Thymus (tissue), 11 donors: ENCODE results near the gene TCF7. TPM values are rescaled to one million over a fixed set of nuclear protein-coding genes. Genes with fewer than 3 reads are reported as not detected.

Source experiments
- DNase-seq, 9 donors: peaks; one replicate each; pipeline ENCODE4 v3.0.0-alpha.2; 2013; ENCODE audit warnings: low spot score in 9 of 9, low read depth in 6 of 9, missing footprints in 1 of 9
- H3K27ac ChIP-seq, 2 donors: one replicate each; pipeline ENCODE4 v1.5.1; 2013; ENCODE audit warnings: control low read depth in 1 of 2, low read depth in 1 of 2, low read length in 1 of 2, mild to moderate bottlenecking in 1 of 2, moderate library complexity in 1 of 2
- H3K27me3 ChIP-seq, 2 donors: one replicate each; pipeline ENCODE4 v1.5.1; 2013; ENCODE audit warnings: low read length in 1 of 2; ENCODE audit not compliant: control insufficient read depth in 2 of 2, insufficient read depth in 1 of 2
- H3K36me3 ChIP-seq, 2 donors: one replicate each; pipeline ENCODE4 v1.5.1; 2013; ENCODE audit warnings: low read length in 1 of 2, mild to moderate bottlenecking in 1 of 2, moderate library complexity in 1 of 2; ENCODE audit not compliant: control insufficient read depth in 2 of 2, insufficient read depth in 2 of 2
- H3K4me1 ChIP-seq, 2 donors: one replicate each; pipeline ENCODE4 v1.5.1; 2013; ENCODE audit warnings: low read length in 2 of 2; ENCODE audit not compliant: control insufficient read depth in 2 of 2, insufficient read depth in 2 of 2
- H3K4me3 ChIP-seq, 2 donors: one replicate each; pipeline ENCODE4 v1.5.1; 2013; ENCODE audit warnings: low read length in 2 of 2, control low read depth in 1 of 2, mild to moderate bottlenecking in 1 of 2
- H3K9me3 ChIP-seq, 2 donors: one replicate each; pipeline ENCODE4 v1.5.1; 2013; ENCODE audit warnings: low read length in 1 of 2, mild to moderate bottlenecking in 1 of 2; ENCODE audit not compliant: control insufficient read depth in 2 of 2, insufficient read depth in 1 of 2
- WGBS: extraction: QIAGEN DNeasy Blood & Tissue Kit; methylation state at CpG from one replicate; pipeline ENCODE4 v1.1.7; 2013; 5-methylcytosine and 5-hydroxymethylcytosine counted together
- polyA plus RNA-seq: library from polyadenylated mRNA; stranded (reverse); fragments of 200-250 nt; gene quantifications from one replicate; pipeline ENCODE4 v1.2.3, GENCODE V29; 2013
- total RNA-seq: library from RNA; stranded (reverse); fragments of 120-200 nt; gene quantifications from one replicate; pipeline ENCODE4 v1.2.4, GENCODE V29; 2013
- donor health status: healthy.

TCF7 gene
- total and polyA plus RNA-seq, 2 donors, result 247 to 265 TPM

- 98% methylated on average over 3 of the region's 3 CpGs for WGBS
- H3K4me3 ChIP-seq, result no peak overlapping the region
- peaks cover 0 to 4% of the 10 kb centered on the region in 2 donors for H3K9me3 ChIP-seq
- DNase-seq, result no peak
- peak overlapping the region in 1 of 2 donors; percentile 67 for H3K27ac ChIP-seq
- no peaks in the 10 kb centered on the region for H3K27me3 ChIP-seq
- peaks cover 0 to 20% of the 10 kb centered on the region in 2 donors for H3K36me3 ChIP-seq
- H3K4me1 ChIP-seq, result peaks cover 79 to 99% of the 10 kb centered on the region in 2 donors
Measured at GRCh38 chr5:134095293-134095692, 19.2 kb upstream of the TCF7 start.

GRCh38 chr5:134095887-134096589 is 18.4 kb upstream of the TCF7 start:
- peak overlapping the region in 1 of 2 donors; percentile 0 for H3K4me3 ChIP-seq
- H3K27me3 ChIP-seq, result no peaks in the 10 kb centered on the region
- peaks cover 0 to 4% of the 10 kb centered on the region in 2 donors for H3K9me3 ChIP-seq
- H3K4me1 ChIP-seq, result peaks cover 83 to 99% of the 10 kb centered on the region in 2 donors
- H3K36me3 ChIP-seq, result peaks cover 0 to 20% of the 10 kb centered on the region in 2 donors
- H3K27ac ChIP-seq, result peak overlapping the region in 1 of 2 donors; percentile 0
- 91% methylated on average over 15 of the region's 15 CpGs for WGBS
- DNase-seq, result no peak

GRCh38 chr5:134097211-134097749 is 17.2 kb upstream of the TCF7 start:
- Histone ChIP-seq H3K4me3 (peak overlapping the region in 1 of 2 donors; percentile 14), H3K36me3 (peaks cover 0 to 20% of the 10 kb centered on the region in 2 donors), H3K9me3 (peaks cover 0 to 4% of the 10 kb centered on the region in 2 donors), H3K4me1 (peaks cover 78 to 99% of the 10 kb centered on the region in 2 donors), H3K27ac (peak overlapping the region; percentile 19 to 75), H3K27me3 (no peaks in the 10 kb centered on the region)
- 79% methylated on average over 7 of the region's 7 CpGs for WGBS
- DNase-seq, result no peak

GRCh38 chr5:134098690-134099089 is 15.8 kb upstream of the TCF7 start:
- no peak for DNase-seq
- H3K4me1 ChIP-seq, result peaks cover 75 to 99% of the 10 kb centered on the region in 2 donors
- peak overlapping the region in 1 of 2 donors; percentile 94 for H3K27ac ChIP-seq
- H3K4me3 ChIP-seq, result peak overlapping the region in 1 of 2 donors; percentile 3
- H3K9me3 ChIP-seq, result peaks cover 0 to 4% of the 10 kb centered on the region in 2 donors
- WGBS, result 97% methylated on average over 5 of the region's 5 CpGs
- peaks cover 0 to 14% of the 10 kb centered on the region in 2 donors for H3K36me3 ChIP-seq
- no peaks in the 10 kb centered on the region for H3K27me3 ChIP-seq

- no peak for DNase-seq
- peak overlapping the region; percentile 87 to 94 for H3K27ac ChIP-seq
- H3K36me3 ChIP-seq, result peaks cover 0 to 11% of the 10 kb centered on the region in 2 donors
- 79% methylated on average over 11 of the region's 11 CpGs for WGBS
- no peaks in the 10 kb centered on the region for H3K27me3 ChIP-seq
- H3K9me3 ChIP-seq, result peaks cover 0 to 6% of the 10 kb centered on the region in 2 donors
- H3K4me3 ChIP-seq, result peak overlapping the region in 1 of 2 donors; percentile 3
- peaks cover 76 to 99% of the 10 kb centered on the region in 2 donors for H3K4me1 ChIP-seq
Measured at GRCh38 chr5:134099288-134099872, 15.1 kb upstream of the TCF7 start.

- peak in 2 of 9 donors; percentile 32 to 56 for DNase-seq
- peaks cover 0 to 8% of the 10 kb centered on the region in 2 donors for H3K9me3 ChIP-seq
- WGBS, result 86% methylated on average over 2 of the region's 2 CpGs
- peaks cover 0 to 7% of the 10 kb centered on the region in 2 donors for H3K36me3 ChIP-seq
- peak overlapping the region in 1 of 2 donors; percentile 3 for H3K4me3 ChIP-seq
- H3K27ac ChIP-seq, result peak overlapping the region; percentile 87 to 94
- H3K4me1 ChIP-seq, result peaks cover 76 to 99% of the 10 kb centered on the region in 2 donors
- no peaks in the 10 kb centered on the region for H3K27me3 ChIP-seq
Measured at GRCh38 chr5:134099939-134100282, 14.6 kb upstream of the TCF7 start.

- WGBS, result 53% methylated on average over 10 of the region's 10 CpGs
- Histone ChIP-seq H3K27me3 (no peaks in the 10 kb centered on the region), H3K27ac (peak overlapping the region; percentile 87 to 94), H3K36me3 (peaks cover 0 to 6% of the 10 kb centered on the region in 2 donors), H3K4me3 (no peak overlapping the region), H3K4me1 (peaks cover 81 to 99% of the 10 kb centered on the region in 2 donors), H3K9me3 (peaks cover 0 to 8% of the 10 kb centered on the region in 2 donors)
- peak in 2 of 9 donors; percentile 58 to 76 for DNase-seq
Measured at GRCh38 chr5:134100283-134101091, 14.0 kb upstream of the TCF7 start.

GRCh38 chr5:134101686-134102439 is 12.6 kb upstream of the TCF7 start:
- peak in 4 of 9 donors; percentile 79 to 91 (median 84) for DNase-seq
- 15% methylated on average over 20 of the region's 20 CpGs for WGBS
- Histone ChIP-seq H3K27ac (peak overlapping the region; percentile 87 to 94), H3K9me3 (peaks cover 0 to 7% of the 10 kb centered on the region in 2 donors), H3K4me3 (peak overlapping the region; percentile 15 to 26), H3K27me3 (no peaks in the 10 kb centered on the region), H3K4me1 (peaks cover 78 to 96% of the 10 kb centered on the region in 2 donors), H3K36me3 (peaks cover 0 to 6% of the 10 kb centered on the region in 2 donors)
